Tibial artery (tissue), 4 donors: ENCODE data around the gene NDUFS8.
"Not testable (repeated sequence)": the region's sequence is repeated elsewhere in the genome, so short reads cannot be mapped to it uniquely, and the experiment has no call there.

Source experiments
- DNase-seq, 2 donors: peaks; one replicate each; pipeline ENCODE4 v3.0.0-alpha.2; 2019
- H3K27ac ChIP-seq, 2 donors: fragments of 200-600 bp; sonication (generic) in 1 of 2; 1 replicate in 1 of 2; 2 replicates in 1 of 2; pipeline ENCODE4 v1.5.1; 2018 to 2019; ENCODE audit warnings: mild to moderate bottlenecking in 1 of 2
- H3K27me3 ChIP-seq, 2 donors: fragments of 200-600 bp; sonication (generic) in 1 of 2; one replicate each; pipeline versions ENCODE4 v1.5.1 to v1.6.0; 2016 to 2019
- H3K36me3 ChIP-seq, 3 donors: fragments of 200-600 bp; sonication (generic) in 2 of 3; one replicate each; pipeline ENCODE4 v1.5.1; 2016 to 2019; ENCODE audit warnings: mild to moderate bottlenecking in 2 of 3
- H3K4me1 ChIP-seq, 4 donors: fragments of 200-600 bp; sonication (generic) in 2 of 4; 1 replicate in 3 of 4; 2 replicates in 1 of 4; pipeline ENCODE4 v1.5.1; 2016 to 2019
- H3K4me3 ChIP-seq, 2 donors: fragments of 200-600 bp; sonication (generic) in 1 of 2; 1 replicate in 1 of 2; 2 replicates in 1 of 2; pipeline ENCODE4 v1.5.1; 2018 to 2019; ENCODE audit warnings: mild to moderate bottlenecking in 2 of 2
- H3K9me3 ChIP-seq, 3 donors: fragments of 200-600 bp; sonication (generic) in 1 of 3; one replicate each; pipeline ENCODE4 v1.5.1; 2016 to 2019
- CTCF ChIP-seq, 2 experiments: fragments of 200-600 bp in 1 of 2; fragments of 450-650 bp in 1 of 2; IDR thresholded peaks; one replicate each; pipeline ENCODE4 v1.5.1; 2017 to 2019; ENCODE audit warnings: antibody characterized with exemption in 2 of 2, mild to moderate bottlenecking in 1 of 2, moderate library complexity in 1 of 2
- intact Hi-C: fragments of 100-400 bp; cut with DNase I; formaldehyde crosslinking; loops from one replicate; pipeline ENCODE4 v1.15.0; 2023; ENCODE audit warnings: low total_unique reads

The NDUFS8 gene

DNA sequence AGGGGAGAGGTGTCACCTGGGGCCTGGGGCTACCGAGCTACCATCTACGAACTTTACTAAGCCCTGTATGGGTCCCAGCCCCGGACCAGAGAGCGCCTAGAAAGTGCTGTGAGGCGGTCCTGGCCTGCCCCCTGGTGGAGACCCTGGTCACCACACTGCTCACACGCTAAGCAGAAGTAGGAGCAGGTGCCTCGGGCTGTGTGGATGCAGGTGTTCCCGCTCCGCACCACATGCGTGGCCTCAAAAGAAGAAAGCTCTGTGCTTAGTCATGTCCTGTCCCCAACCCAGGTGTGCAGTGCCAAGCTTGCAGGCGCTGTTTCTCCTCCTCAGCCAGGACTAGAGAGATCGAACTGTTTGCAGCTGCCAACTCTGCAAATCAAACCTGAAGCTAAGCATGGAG lies 36.7 kb upstream of the NDUFS8 start:
- H3K4me3 ChIP-seq, H3K27ac ChIP-seq, intact Hi-C loops, H3K9me3 ChIP-seq: not testable (repeated sequence)
- Histone ChIP-seq H3K4me1 (peaks cover 0 to 14% (median 10%) of the 10 kb centered on the region in 4 donors), H3K36me3 (peaks cover 0 to 20% (median 6%) of the 10 kb centered on the region in 3 donors), H3K27me3 (peaks cover 0 to 13% of the 10 kb centered on the region in 2 donors)
- peak; percentile 49 to 54 for TF ChIP-seq CTCF (IDR thresholded peaks at IDR 0.05)
- peak in 1 of 2 donors; percentile 64 for DNase-seq

DNA sequence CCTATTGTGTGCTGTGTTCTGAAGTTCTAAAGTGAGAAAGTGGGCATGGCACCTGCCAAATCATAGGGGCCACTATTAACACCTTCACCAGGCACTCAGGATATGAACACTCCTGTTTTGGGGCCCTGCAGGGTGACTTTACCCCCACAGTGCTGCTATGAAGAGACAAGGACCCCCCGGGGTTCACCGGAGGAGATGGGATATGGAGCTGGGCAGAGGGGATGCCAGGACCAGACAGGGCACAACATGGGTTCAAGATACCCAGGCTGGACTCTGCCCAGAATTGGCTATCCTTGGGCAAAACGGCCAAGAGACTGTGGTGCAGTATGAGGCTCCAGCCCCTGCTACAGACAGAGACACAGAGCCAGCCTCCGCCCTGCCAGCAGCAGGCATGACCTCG lies 36.1 kb upstream of the NDUFS8 start:
- peaks cover 0 to 23% (median 6%) of the 10 kb centered on the region in 3 donors for H3K36me3 ChIP-seq
- peaks cover 0 to 13% of the 10 kb centered on the region in 2 donors for H3K27me3 ChIP-seq
- intact Hi-C loops, H3K9me3 ChIP-seq, H3K4me3 ChIP-seq, H3K27ac ChIP-seq: not testable (repeated sequence)
- peaks cover 0 to 14% (median 10%) of the 10 kb centered on the region in 4 donors for H3K4me1 ChIP-seq
- peak in 1 of 2 donors; percentile 49 for DNase-seq

GRCh38 chr11:67995129-67995528 lies 35.4 kb upstream of the NDUFS8 start:
- intact Hi-C loops, H3K4me3 ChIP-seq, H3K9me3 ChIP-seq, H3K27ac ChIP-seq: not testable (repeated sequence)
- Histone ChIP-seq H3K36me3 (peaks cover 0 to 24% (median 6%) of the 10 kb centered on the region in 3 donors), H3K27me3 (peaks cover 0 to 13% of the 10 kb centered on the region in 2 donors), H3K4me1 (peaks cover 0 to 14% (median 10%) of the 10 kb centered on the region in 4 donors)
- peak in 1 of 2 donors; percentile 33 for DNase-seq

DNA sequence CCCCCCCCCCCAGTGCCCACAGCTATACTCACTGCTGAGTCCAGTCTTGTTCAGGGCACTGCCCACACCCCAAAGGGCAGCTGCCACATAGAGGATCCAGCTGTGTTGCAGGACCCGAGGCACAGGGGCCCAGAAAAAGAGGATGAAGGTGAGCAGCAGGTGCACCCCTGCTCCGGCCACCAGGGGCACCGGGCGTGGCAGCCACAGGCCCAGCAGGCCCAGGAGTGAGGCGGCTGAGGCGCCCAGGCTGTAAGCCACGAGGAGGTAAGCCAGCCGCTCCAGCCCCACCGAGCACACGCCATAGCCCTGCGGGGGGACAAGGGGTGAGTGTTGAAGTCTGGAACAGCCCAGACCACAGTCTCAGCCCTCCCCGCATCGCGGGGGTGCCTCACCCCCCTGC lies 34.9 kb upstream of the NDUFS8 start:
- H3K27ac ChIP-seq, H3K4me3 ChIP-seq, H3K9me3 ChIP-seq, intact Hi-C loops: not testable (repeated sequence)
- H3K4me1 ChIP-seq, result peaks cover 0 to 14% (median 10%) of the 10 kb centered on the region in 4 donors
- H3K27me3 ChIP-seq, result peaks cover 0 to 13% of the 10 kb centered on the region in 2 donors
- peak in 1 of 2 donors; percentile 20 for DNase-seq
- peaks cover 0 to 24% (median 6%) of the 10 kb centered on the region in 3 donors for H3K36me3 ChIP-seq

GRCh38 chr11:67996051-67996450 lies 34.4 kb upstream of the NDUFS8 start:
- H3K9me3 ChIP-seq, result no peaks in the 10 kb centered on the region
- H3K27me3 ChIP-seq, result peaks cover 0 to 8% of the 10 kb centered on the region in 2 donors
- H3K4me1 ChIP-seq, result peaks cover 0 to 11% (median 7%) of the 10 kb centered on the region in 4 donors
- peak in 1 of 2 donors; percentile 48 for DNase-seq
- no peak overlapping the region for H3K27ac ChIP-seq
- H3K4me3 ChIP-seq, result no peak overlapping the region
- H3K36me3 ChIP-seq, result peaks cover 0 to 24% (median 6%) of the 10 kb centered on the region in 3 donors
- TF ChIP-seq CTCF (IDR thresholded peaks at IDR 0.05), result no peak
- intact Hi-C loops, result no loop called here

DNA sequence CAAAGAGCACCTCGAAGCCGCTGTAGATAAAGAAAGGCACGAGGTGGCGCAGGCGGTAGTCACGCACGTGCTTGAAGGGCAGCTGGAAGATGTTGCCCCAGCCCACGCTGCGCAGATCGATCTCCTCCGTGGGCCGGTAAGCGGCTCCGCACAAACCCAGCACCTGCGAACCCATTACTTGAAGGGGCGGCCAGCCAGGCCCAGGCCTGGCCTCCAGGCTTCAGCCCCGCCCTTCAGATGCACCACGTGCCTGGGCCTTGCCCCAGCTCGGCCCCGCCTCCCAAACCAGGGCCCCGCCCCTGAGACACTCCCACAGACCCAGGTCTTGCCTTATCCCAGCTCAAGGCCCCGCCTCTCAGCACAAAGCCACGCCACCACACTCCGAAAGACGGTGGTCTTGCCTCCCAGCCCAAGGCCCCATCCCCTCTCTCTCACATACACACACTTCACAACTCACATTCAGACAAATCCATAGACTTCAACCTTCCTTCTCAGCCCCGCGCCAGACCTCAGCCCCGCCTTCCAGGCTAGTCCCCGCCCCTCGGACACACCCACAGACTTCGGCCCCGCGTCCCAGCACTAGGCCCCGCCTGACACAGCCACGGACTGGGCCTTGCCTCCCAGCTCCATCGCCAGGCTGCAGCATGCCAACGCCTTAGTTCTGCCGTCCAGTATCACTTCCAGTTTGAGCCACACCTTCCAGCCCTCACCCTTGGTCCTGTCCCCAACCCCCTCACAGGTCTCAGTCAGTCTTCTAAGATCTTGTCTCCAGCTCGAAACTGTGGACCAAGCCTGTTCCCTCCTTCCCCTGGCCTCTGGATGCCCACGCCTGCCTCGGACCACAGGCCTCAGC lies 33.6 kb upstream of the NDUFS8 start:
- H3K4me3 ChIP-seq, result no peak overlapping the region
- peaks cover 0 to 4% (median under 1%) of the 10 kb centered on the region in 4 donors for H3K4me1 ChIP-seq
- peaks cover 0 to under 1% of the 10 kb centered on the region in 2 donors for H3K27me3 ChIP-seq
- intact Hi-C loops, result no loop called here
- no peak for TF ChIP-seq CTCF (IDR thresholded peaks at IDR 0.05)
- H3K36me3 ChIP-seq, result peaks cover 0 to 24% (median 6%) of the 10 kb centered on the region in 3 donors
- H3K27ac ChIP-seq, result no peak overlapping the region
- H3K9me3 ChIP-seq, result no peaks in the 10 kb centered on the region
- peak in 1 of 2 donors; percentile 63 for DNase-seq

- Histone ChIP-seq H3K36me3 (peaks cover 0 to 24% (median 6%) of the 10 kb centered on the region in 3 donors), H3K9me3 (no peaks in the 10 kb centered on the region), H3K4me3 (no peak overlapping the region), H3K27ac (no peak overlapping the region), H3K27me3 (no peaks in the 10 kb centered on the region), H3K4me1 (peaks cover 0 to 6% (median 0%) of the 10 kb centered on the region in 4 donors)
- TF ChIP-seq CTCF (IDR thresholded peaks at IDR 0.05), result no peak
- intact Hi-C loops, result no loop called here
- DNase-seq, result no peak
These were observed 33.0 kb upstream of the NDUFS8 start for GRCh38 chr11:67997475-67997921.
